BE2C (cell line): ENCODE data around the gene ATP8B4.

ENCODE experiments used
- DNase-seq: peaks from one replicate; pipeline ENCODE4 v3.0.0-alpha.2; 2020
- H3K27me3 ChIP-seq: fragments of 250-450 bp; sonication (Bioruptor Pico); 2 replicates; pipeline ENCODE4 v1.5.1; 2020; ENCODE audit warnings: mild to moderate bottlenecking
- H3K36me3 ChIP-seq: fragments of 250-450 bp; sonication (Bioruptor Pico); 2 replicates; pipeline ENCODE4 v1.5.1; 2020; ENCODE audit warnings: mild to moderate bottlenecking
- H3K4me1 ChIP-seq: fragments of 250-450 bp; sonication (Bioruptor Pico); 2 replicates; pipeline ENCODE4 v1.5.1; 2020
- H3K4me3 ChIP-seq: 2 replicates; pipeline ENCODE4 v1.5.1; 2011; ENCODE audit warnings: low read depth, low read length
- H3K9me3 ChIP-seq: fragments of 250-450 bp; sonication (Bioruptor Pico); 2 replicates; pipeline ENCODE4 v1.5.1; 2020
- CTCF ChIP-seq: IDR thresholded peaks from 2 replicates; pipeline ENCODE4 v1.5.1; 2012; ENCODE audit warnings: mild to moderate bottlenecking, low read depth, low read length

The ATP8B4 gene

GRCh38 chr15:50053055-50053856, 65.8 kb downstream of the ATP8B4 start:
- Histone ChIP-seq H3K27me3 (peaks cover 3% of the 10 kb centered on the region; the same call in 1 of the 2 replicates), H3K4me3 (no peak overlapping the region), H3K9me3 (no peaks in the 10 kb centered on the region), H3K4me1 (peaks cover 4% of the 10 kb centered on the region; the same call in 1 of the 2 replicates), H3K36me3 (no peaks in the 10 kb centered on the region)
- DNase-seq = no peak
- TF ChIP-seq CTCF = no peak

DNA sequence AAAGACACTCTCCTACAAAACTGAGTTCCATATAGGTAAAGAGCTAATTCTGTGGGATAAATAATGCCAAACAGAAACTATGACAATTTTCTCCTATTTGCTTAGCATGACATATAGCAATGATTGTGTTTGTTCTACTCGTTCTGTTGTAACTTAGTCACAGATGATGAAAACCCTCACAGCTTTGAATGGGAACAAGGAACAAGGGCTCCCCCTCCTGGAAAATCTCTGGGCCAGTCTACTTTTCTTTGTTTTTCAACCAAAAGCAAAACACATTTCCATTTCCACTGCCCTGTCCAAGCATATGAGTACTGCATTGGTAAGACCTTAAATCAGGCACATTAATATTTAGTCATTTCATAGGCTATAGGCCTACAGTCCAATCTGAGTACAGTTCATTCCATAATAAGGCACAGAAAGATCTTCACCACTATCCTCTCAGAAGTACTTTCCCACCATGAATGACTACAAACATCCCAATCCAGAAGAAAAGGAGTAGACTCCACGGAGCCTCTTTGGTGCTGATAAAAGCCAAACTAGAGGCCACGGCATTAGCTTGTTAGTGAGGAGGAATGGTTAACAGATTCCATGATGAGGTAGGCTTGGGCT, 67.1 kb downstream of the ATP8B4 start:
- peak; percentile 27 for DNase-seq
- Histone ChIP-seq H3K9me3 (no peaks in the 10 kb centered on the region), H3K4me3 (no peak overlapping the region), H3K27me3 (peaks cover 3% of the 10 kb centered on the region; the same call in 1 of the 2 replicates), H3K36me3 (no peaks in the 10 kb centered on the region), H3K4me1 (no peaks in the 10 kb centered on the region)
- TF ChIP-seq CTCF = peak; percentile 67

- Histone ChIP-seq H3K4me1 (no peaks in the 10 kb centered on the region), H3K9me3 (no peaks in the 10 kb centered on the region), H3K27me3 (peaks cover 3% of the 10 kb centered on the region; the same call in 1 of the 2 replicates), H3K4me3 (no peak overlapping the region), H3K36me3 (no peaks in the 10 kb centered on the region)
- DNase-seq = no peak
- TF ChIP-seq CTCF = no peak
Observed at GRCh38 chr15:50050986-50051743, 67.9 kb downstream of the ATP8B4 start.

GRCh38 chr15:50049871-50050270, 69.2 kb downstream of the ATP8B4 start:
- no peaks in the 10 kb centered on the region for H3K9me3 ChIP-seq
- no peak for DNase-seq
- H3K36me3 ChIP-seq = no peaks in the 10 kb centered on the region
- H3K4me3 ChIP-seq = no peak overlapping the region
- no peak for TF ChIP-seq CTCF
- H3K4me1 ChIP-seq = no peaks in the 10 kb centered on the region
- peaks cover 3% of the 10 kb centered on the region; the same call in 1 of the 2 replicates for H3K27me3 ChIP-seq

- Histone ChIP-seq H3K4me1 (no peaks in the 10 kb centered on the region), H3K36me3 (no peaks in the 10 kb centered on the region), H3K4me3 (no peak overlapping the region), H3K27me3 (peaks cover 3% of the 10 kb centered on the region; the same call in 1 of the 2 replicates), H3K9me3 (no peaks in the 10 kb centered on the region)
- no peak for TF ChIP-seq CTCF
- no peak for DNase-seq
Observed at GRCh38 chr15:50046867-50047266, 72.2 kb downstream of the ATP8B4 start.
